CD14-positive monocyte (primary cell): ENCODE data around the gene MIER3. TPM values are rescaled to one million over a fixed set of nuclear protein-coding genes. Genes with fewer than 3 reads are reported as not detected.

ENCODE experiments used
- DNase-seq, 3 donors: peaks; one replicate each; pipeline ENCODE4 v3.0.0-alpha.2; 2011 to 2022
- H2AFZ ChIP-seq: 2 replicates; pipeline ENCODE4 v1.6.0; 2012; ENCODE audit warnings: mild to moderate bottlenecking, low read depth, low read length, inconsistent platforms; ENCODE audit not compliant: insufficient read depth, poor library complexity, severe bottlenecking
- H3K27ac ChIP-seq, 2 donors: 1 replicate in 1 of 2; 2 replicates in 1 of 2; pipeline ENCODE4 v1.5.1; 2012 to 2013; ENCODE audit warnings: low read length in 2 of 2, control low read depth in 1 of 2, inconsistent platforms in 1 of 2, low read depth in 1 of 2, mild to moderate bottlenecking in 1 of 2
- H3K27me3 ChIP-seq, 2 donors: one replicate each; pipeline versions ENCODE4 v1.6.0 to v1.6.1; 2011 to 2013; ENCODE audit warnings: low read length in 2 of 2; ENCODE audit not compliant: control insufficient read depth in 2 of 2, insufficient read depth in 2 of 2
- H3K36me3 ChIP-seq, 2 donors: replicated peaks in 1 of 2; 1 replicate in 1 of 2; 2 replicates in 1 of 2; pipeline versions ENCODE4 v1.5.1 to v1.6.1; 2012 to 2013; ENCODE audit warnings: low read length in 2 of 2, control low read depth in 1 of 2, inconsistent platforms in 1 of 2, mild to moderate bottlenecking in 1 of 2; ENCODE audit not compliant: insufficient read depth in 2 of 2, control insufficient read depth in 1 of 2
- H3K4me1 ChIP-seq, 2 donors: 1 replicate in 1 of 2; 2 replicates in 1 of 2; pipeline versions ENCODE4 v1.5.1 to v1.6.1; 2012 to 2013; ENCODE audit warnings: low read length in 2 of 2, control low read depth in 1 of 2, inconsistent platforms in 1 of 2, mild to moderate bottlenecking in 1 of 2, moderate library complexity in 1 of 2; ENCODE audit not compliant: insufficient read depth in 2 of 2, control insufficient read depth in 1 of 2
- H3K4me2 ChIP-seq: replicated peaks from 2 replicates; pipeline ENCODE3; 2012; ENCODE audit warnings: low read length, moderate library complexity, mild to moderate bottlenecking; ENCODE audit not compliant: poor library complexity, severe bottlenecking; ENCODE audit errors: extremely low read depth
- H3K4me3 ChIP-seq, 3 experiments: fragments of 200-600 bp in 1 of 3; sonication (generic) in 1 of 3; replicated peaks in 1 of 3; 1 replicate in 2 of 3; 2 replicates in 1 of 3; pipeline ENCODE4 v1.5.1; 2011 to 2013; ENCODE audit warnings: low read length in 3 of 3, mild to moderate bottlenecking in 3 of 3, control low read depth in 2 of 3, low read depth in 2 of 3, inconsistent platforms in 1 of 3, moderate library complexity in 1 of 3
- H3K79me2 ChIP-seq: 2 replicates; pipeline ENCODE4 v1.6.0; 2012; ENCODE audit warnings: mild to moderate bottlenecking, control low read depth, inconsistent platforms, low read length, moderate library complexity; ENCODE audit not compliant: insufficient read depth
- H3K9ac ChIP-seq: 2 replicates; pipeline ENCODE4 v1.6.0; 2017; ENCODE audit warnings: low read length, mild to moderate bottlenecking; ENCODE audit not compliant: insufficient read depth, poor library complexity, severe bottlenecking
- H3K9me3 ChIP-seq, 2 donors: replicated peaks in 1 of 2; 1 replicate in 1 of 2; 2 replicates in 1 of 2; pipeline versions ENCODE4 v1.5.1 to v1.6.1; 2012 to 2013; ENCODE audit warnings: low read length in 2 of 2, control low read depth in 1 of 2; ENCODE audit not compliant: control insufficient read depth in 1 of 2, insufficient read depth in 1 of 2
- H4K20me1 ChIP-seq: 2 replicates; pipeline ENCODE4 v1.6.0; 2012; ENCODE audit warnings: mild to moderate bottlenecking, low read length, control low read depth, moderate library complexity; ENCODE audit not compliant: insufficient read depth
- H3K27ac Mint-ChIP-seq, 7 donors: one replicate each; pipeline ENCODE4 v1.8.0; 2020; ENCODE audit warnings: mild to moderate bottlenecking in 7 of 7, mixed read lengths in 7 of 7, moderate library complexity in 6 of 7, inconsistent platforms in 2 of 7
- H3K27me3 Mint-ChIP-seq, 3 donors: one replicate each; pipeline ENCODE4 v1.8.0; 2021 to 2022; ENCODE audit warnings: low read depth in 3 of 3, mild to moderate bottlenecking in 3 of 3, mixed read lengths in 3 of 3, moderate library complexity in 3 of 3, inconsistent platforms in 1 of 3
- H3K36me3 Mint-ChIP-seq, 2 donors: one replicate each; pipeline ENCODE4 v1.8.0; 2020; ENCODE audit warnings: mixed read lengths in 2 of 2, inconsistent platforms in 1 of 2, mild to moderate bottlenecking in 1 of 2
- H3K4me1 Mint-ChIP-seq: one replicate; pipeline ENCODE4 v1.8.0; 2020; ENCODE audit warnings: mild to moderate bottlenecking, mixed read lengths
- H3K4me3 Mint-ChIP-seq, 2 donors: one replicate each; pipeline ENCODE4 v1.8.0; 2020; ENCODE audit warnings: mild to moderate bottlenecking in 2 of 2, mixed read lengths in 2 of 2, moderate library complexity in 1 of 2
- H3K9me3 Mint-ChIP-seq, 7 donors: one replicate each; pipeline ENCODE4 v1.8.0; 2020 to 2022; ENCODE audit warnings: mixed read lengths in 7 of 7, mild to moderate bottlenecking in 6 of 7, moderate library complexity in 6 of 7, inconsistent platforms in 2 of 7
- WGBS: methylation state at CpG from one replicate; pipeline ENCODE4 v1.1.5; 2013; ENCODE audit warnings: missing lambda C conversion rate; ENCODE audit not compliant: insufficient coverage; 5-methylcytosine and 5-hydroxymethylcytosine counted together
- intact Hi-C, 2 donors: fragments of 100-400 bp; cut with micrococcal nuclease; formaldehyde crosslinking; loops; one replicate each; pipeline versions ENCODE4 v1.15.0 to v1.15.1; 2023
- polyA plus RNA-seq, 3 donors: library from polyadenylated mRNA; depleted of rRNA in 1 of 3; unstranded in 2 of 3; stranded (reverse) in 1 of 3; fragments of 300-500 nt in 2 of 3; fragments of >200 nt in 1 of 3; fragmentation: Illumina TruSeq in 2 of 3; gene quantifications; 1 replicate in 2 of 3; 2 replicates in 1 of 3; pipeline ENCODE4 v1.2.3, GENCODE V29; 2012 to 2021
- TF ChIP-seq, protein P1 (sequence below): fragments of 200-600 bp; IDR thresholded peaks from one replicate; pipeline ENCODE4 v1.8.0; 2022; ENCODE audit warnings: antibody characterized with exemption, mild to moderate bottlenecking

Gene MIER3
- polyA plus RNA-seq, 3 donors: 2.4 to 5.7 (median 2.9) TPM

DNA sequence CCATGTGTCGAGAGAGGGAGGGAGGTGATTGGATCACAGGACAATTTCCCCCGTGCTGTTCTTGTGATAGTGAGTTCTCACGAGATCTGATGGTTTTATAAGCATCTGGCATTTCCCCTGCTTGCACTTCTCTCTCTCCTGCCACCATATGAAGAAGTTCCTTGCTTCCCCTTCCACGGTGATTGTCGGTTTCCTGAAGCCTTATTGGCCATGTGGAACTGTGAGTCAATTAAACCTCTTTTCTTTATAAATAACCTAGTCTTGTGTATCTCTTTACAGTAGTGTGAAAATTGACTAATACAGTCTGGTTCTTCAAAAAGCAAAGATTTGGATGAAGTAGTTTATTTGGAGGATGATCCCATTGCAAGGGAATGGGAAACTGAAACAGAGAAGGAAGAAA lies 11.3 kb upstream of the MIER3 start:
- Histone ChIP-seq H3K27me3 (no peaks in the 10 kb centered on the region), H3K27ac (no peak overlapping the region), H3K36me3 (no peaks in the 10 kb centered on the region), H3K4me1 (no peaks in the 10 kb centered on the region), H3K9ac (no peak overlapping the region), H3K4me2 (no peak overlapping the region), H4K20me1 (no peaks in the 10 kb centered on the region), H3K79me2 (no peaks in the 10 kb centered on the region), H2AFZ (no peak overlapping the region), H3K9me3 (no peaks in the 10 kb centered on the region), H3K4me3 (no peak overlapping the region)
- peaks cover 5% of the 10 kb centered on the region for H3K4me1 Mint-ChIP-seq
- H3K4me3 Mint-ChIP-seq: no peak overlapping the region
- intact Hi-C loops: no loop called here
- DNase-seq: peak; percentile 10 to 53 (median 23)
- WGBS: no CpG with 5 or more reads among the region's 5 CpGs
- no peaks in the 10 kb centered on the region for H3K36me3 Mint-ChIP-seq
- peak overlapping the region in 1 of 7 donors; percentile 9 for H3K27ac Mint-ChIP-seq
- H3K9me3 Mint-ChIP-seq: peaks cover 2 to 11% (median 5%) of the 10 kb centered on the region in 7 donors
- TF ChIP-seq, protein P1, sequence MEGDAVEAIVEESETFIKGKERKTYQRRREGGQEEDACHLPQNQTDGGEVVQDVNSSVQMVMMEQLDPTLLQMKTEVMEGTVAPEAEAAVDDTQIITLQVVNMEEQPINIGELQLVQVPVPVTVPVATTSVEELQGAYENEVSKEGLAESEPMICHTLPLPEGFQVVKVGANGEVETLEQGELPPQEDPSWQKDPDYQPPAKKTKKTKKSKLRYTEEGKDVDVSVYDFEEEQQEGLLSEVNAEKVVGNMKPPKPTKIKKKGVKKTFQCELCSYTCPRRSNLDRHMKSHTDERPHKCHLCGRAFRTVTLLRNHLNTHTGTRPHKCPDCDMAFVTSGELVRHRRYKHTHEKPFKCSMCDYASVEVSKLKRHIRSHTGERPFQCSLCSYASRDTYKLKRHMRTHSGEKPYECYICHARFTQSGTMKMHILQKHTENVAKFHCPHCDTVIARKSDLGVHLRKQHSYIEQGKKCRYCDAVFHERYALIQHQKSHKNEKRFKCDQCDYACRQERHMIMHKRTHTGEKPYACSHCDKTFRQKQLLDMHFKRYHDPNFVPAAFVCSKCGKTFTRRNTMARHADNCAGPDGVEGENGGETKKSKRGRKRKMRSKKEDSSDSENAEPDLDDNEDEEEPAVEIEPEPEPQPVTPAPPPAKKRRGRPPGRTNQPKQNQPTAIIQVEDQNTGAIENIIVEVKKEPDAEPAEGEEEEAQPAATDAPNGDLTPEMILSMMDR: no peak
- peaks cover 4 to 9% (median 6%) of the 10 kb centered on the region in 3 donors for H3K27me3 Mint-ChIP-seq

DNA sequence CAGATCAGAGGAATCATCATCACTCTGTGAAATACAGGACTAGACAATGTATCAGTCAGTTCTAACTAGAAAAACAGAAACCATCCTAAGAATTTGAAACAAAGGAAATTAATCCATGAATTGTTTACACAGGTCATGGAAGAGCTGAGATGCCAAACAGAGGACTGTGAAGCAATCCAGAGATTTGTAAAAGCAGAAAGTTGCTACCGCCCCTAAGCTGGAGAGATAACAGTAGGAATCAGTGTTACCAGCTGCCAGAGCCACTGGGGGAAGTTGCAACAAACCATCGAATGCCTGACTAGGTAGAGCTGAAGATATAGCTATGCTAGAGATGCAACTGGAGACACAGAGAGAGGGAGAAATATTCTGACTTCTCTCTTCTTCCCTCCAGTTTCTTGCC lies 10.4 kb upstream of the MIER3 start:
- Histone ChIP-seq H3K4me1 (no peaks in the 10 kb centered on the region), H2AFZ (no peak overlapping the region), H3K4me3 (no peak overlapping the region), H3K79me2 (no peaks in the 10 kb centered on the region), H3K9me3 (no peaks in the 10 kb centered on the region), H3K27ac (no peak overlapping the region), H4K20me1 (no peaks in the 10 kb centered on the region), H3K9ac (no peak overlapping the region), H3K36me3 (no peaks in the 10 kb centered on the region), H3K27me3 (peaks cover 0 to 3% of the 10 kb centered on the region in 2 donors), H3K4me2 (no peak overlapping the region)
- Mint-ChIP-seq H3K9me3 (peaks cover 2 to 11% (median 5%) of the 10 kb centered on the region in 7 donors), H3K4me1 (peaks cover 5% of the 10 kb centered on the region), H3K27ac (no peak overlapping the region), H3K36me3 (no peaks in the 10 kb centered on the region), H3K4me3 (no peak overlapping the region), H3K27me3 (peaks cover 4 to 10% (median 9%) of the 10 kb centered on the region in 3 donors)
- intact Hi-C loops: no loop called here
- TF ChIP-seq, protein P1: no peak
- no peak for DNase-seq
- no CpG with 5 or more reads among the region's 2 CpGs for WGBS
